LoVo (cell line): ENCODE measurements around the gene ARHGAP40.

Source experiments
- DNase-seq: peaks from one replicate; pipeline ENCODE4 v3.0.0-alpha.2; 2016; ENCODE audit warnings: low spot score

ARHGAP40 gene

GRCh38 chr20:38651562-38651961 lies 50.0 kb downstream of the ARHGAP40 start:
- DNase-seq: no peak

- DNase-seq: no peak
These were observed 51.4 kb downstream of the ARHGAP40 start for GRCh38 chr20:38652995-38653394.

DNA sequence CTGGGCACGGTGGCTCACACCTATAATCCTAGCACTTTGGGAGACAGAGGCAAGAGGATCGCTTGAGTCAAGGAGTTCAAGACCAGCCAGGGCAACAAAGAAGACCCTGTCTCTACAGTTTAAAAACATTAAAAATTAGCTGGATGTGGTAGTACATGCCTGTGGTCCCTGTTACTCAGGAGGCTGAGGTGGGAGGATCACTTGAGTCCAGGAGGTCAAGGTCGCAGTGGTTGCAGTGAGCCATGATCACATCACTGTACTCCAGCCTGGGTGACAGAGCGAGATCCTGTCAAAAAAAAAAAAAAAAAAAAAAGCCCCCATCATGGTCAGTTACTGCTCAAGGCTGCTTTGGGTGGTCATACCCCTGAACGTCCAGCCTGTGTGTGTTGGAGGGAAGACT lies 55.8 kb downstream of the ARHGAP40 start:
- no peak for DNase-seq

DNA sequence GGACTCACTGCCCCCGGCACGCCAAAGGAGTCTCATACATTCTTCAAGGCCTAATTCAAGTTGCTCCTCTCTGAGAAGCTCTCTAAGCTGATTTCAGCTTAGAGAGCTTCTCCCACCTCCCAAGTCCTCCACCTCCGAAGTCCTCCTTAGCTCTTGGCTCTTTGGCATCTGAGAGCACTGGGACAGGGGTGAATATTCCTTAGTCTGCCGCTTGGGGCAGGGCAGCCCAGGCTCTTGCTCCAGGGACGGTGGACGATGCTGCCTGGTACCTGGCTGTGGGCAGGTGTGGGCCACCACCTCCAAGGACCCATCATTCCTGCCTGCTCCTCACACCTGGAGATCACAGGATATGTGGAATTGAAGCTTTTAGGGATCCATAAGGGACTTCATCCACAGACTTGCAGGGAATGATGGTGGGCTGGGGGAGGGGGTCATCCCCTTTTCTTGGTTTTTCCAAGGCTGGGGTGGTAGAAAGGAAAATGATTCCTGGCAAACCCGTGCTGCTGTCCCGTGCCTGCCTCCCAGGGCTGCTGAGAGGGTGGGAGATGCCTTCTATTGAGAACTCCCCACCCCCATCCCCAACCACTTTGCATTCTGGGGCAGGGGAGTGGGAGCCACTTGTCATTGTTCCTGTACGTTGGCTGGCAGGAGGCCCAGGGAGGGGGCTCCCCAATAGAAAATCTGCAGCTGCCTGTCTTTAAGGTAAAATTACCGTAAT lies 57.4 kb downstream of the ARHGAP40 start:
- peak; percentile 37 for DNase-seq

GRCh38 chr20:38659597-38659880 lies 57.9 kb downstream of the ARHGAP40 start:
- no peak for DNase-seq

DNA sequence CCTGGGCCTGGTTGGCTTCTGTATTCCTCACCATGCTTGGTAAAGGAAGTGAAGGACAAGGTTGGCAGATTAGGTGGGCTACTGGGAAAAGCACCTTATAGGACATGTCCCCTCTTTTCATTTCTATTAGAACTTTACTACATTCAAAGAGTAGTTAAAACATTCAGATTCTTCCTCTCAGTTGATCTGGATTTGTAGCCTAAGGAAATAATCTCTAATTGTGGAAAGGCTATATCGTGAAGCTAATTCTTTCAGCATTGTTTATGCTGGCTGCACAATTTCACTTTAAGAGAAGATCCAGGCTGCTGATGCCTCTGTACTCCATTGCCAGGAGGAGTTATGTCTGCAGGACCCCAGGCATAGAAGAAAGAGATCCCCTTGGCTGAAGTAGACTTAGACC lies 58.8 kb downstream of the ARHGAP40 start:
- no peak for DNase-seq

DNA sequence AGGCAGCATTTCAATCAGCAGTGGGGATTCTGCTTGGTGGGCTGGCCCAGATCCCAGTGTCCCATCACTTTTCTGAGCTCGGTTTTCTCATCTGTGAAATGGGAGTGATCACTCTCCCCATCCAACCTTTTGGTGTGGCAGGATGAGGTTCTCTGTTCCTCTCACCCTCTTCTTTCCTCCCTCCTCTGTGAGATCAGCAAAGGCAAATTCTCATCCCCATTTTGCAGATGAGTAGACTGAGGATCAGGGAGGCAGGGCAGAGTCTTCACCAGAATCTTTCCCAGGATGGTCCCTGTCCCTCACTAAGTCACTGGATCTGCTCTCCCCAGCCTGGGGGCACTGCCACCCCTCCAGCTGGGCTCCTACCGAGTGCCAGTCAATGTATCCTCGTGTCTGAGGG lies 62.1 kb downstream of the ARHGAP40 start:
- DNase-seq: no peak

GRCh38 chr20:38664284-38664683 lies 62.7 kb downstream of the ARHGAP40 start:
- DNase-seq: no peak

GRCh38 chr20:38665094-38665493 lies 63.5 kb downstream of the ARHGAP40 start:
- DNase-seq: no peak

- no peak for DNase-seq
These were observed 64.1 kb downstream of the ARHGAP40 start for GRCh38 chr20:38665506-38666285.

GRCh38 chr20:38667417-38667956 lies 65.9 kb downstream of the ARHGAP40 start:
- no peak for DNase-seq

DNA sequence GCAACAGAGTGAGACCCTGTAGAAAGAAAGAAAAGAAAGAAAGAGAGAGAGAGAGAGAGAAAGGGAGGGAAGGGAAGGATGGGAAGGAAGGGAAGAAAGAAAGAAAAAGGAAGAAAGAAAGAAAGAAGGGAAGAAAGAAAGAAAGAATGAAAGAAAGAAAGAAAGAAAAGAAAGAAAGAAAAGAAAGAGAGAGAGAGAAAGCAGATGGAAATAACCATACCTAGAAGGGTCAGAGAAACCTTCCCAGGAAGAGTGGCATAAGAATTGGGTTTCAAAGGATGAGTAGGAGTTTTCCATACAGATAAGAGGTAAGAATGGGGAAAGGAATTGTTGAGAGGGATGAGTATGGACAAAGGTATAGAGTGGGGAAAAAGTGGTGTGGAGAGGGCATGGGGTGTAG lies 68.1 kb downstream of the ARHGAP40 start:
- DNase-seq: no peak

GRCh38 chr20:38670786-38671185 lies 69.2 kb downstream of the ARHGAP40 start:
- no peak for DNase-seq

DNA sequence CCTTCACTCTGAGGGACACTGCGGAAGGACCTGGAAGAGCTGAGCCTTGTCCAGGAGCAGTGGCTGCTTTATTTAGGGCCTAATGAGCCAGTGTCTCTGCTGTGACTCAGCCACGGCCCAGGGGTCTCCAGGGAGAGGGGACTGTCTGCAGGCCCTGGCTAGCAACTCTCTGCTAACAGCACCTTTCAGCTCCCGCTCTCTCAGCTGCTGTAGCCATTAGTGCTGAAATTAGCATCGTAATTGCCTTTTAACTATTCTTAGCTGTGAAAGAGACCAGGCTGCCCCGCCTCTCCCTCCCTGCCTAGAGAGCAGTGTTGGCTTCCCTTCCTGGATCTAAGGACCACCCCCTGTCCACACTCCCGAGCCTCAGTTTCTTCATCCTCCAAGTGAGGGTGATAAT lies 69.6 kb downstream of the ARHGAP40 start:
- DNase-seq: no peak

DNA sequence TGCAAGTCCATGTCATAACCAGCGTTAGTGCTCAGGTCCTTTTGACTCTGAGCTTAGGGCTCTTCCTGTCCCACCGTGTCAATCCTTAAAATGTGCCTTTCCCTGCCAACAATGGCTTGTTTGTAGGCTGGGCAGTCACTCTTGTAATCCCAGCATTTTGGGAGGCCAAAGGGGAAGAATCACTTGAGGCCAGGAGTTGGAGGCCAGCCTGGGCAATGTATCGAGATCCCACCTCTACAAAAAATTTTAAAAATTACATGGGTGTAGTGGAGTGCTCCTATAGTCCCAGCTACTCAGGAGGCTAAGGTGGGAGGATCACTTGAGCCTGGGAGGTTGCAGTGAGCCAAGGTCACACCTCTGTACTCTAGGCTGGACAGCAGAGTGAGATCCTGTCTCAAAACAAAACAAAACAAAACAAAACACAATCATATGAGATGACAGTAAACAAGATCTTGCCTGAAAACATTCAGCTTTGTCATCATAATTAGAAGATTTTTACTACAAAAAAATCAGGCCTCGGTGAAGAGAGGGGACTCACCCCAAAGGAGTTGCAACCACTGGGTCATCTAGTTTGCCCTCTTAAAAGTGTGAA lies 70.2 kb downstream of the ARHGAP40 start:
- DNase-seq: no peak

- DNase-seq: no peak
These were observed 70.9 kb downstream of the ARHGAP40 start for GRCh38 chr20:38672504-38672903.

DNA sequence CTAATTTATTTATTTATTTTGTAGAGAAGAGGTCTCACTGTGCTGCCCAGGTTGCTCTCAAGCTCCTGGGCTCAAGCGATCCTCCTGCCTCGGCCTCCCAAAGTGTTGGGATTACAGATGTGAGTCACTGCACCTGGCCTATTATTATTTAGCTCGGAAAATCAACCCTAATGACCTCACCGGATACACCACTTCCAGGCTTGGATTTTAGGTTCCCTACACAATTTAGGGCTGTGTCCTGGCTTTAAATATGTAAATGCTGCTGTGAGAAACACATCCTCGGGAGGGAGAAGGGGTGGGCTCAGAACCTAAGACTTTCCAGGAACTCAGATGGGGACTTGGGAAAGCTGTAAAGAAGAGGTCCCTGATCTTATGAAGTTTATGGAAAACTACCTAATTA lies 71.7 kb downstream of the ARHGAP40 start:
- no peak for DNase-seq

DNA sequence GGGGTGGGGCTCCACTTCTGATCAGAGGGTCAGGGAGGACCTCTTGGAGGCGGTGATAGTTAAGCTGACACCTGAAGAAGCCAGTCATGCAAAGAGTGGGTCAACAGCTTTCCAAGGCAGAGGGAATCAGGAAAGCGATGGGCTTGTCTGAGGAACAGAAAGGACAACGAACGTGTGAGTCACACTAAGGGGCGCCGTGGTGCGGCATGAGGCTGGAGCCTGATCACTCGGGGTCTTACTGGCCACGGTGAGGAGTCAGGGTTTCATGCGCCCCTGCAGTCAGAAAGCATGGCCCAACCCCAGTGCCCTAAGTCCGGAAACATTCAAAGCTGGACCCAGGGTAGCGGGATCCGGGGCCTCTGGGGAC lies 72.1 kb downstream of the ARHGAP40 start:
- DNase-seq: no peak

DNA sequence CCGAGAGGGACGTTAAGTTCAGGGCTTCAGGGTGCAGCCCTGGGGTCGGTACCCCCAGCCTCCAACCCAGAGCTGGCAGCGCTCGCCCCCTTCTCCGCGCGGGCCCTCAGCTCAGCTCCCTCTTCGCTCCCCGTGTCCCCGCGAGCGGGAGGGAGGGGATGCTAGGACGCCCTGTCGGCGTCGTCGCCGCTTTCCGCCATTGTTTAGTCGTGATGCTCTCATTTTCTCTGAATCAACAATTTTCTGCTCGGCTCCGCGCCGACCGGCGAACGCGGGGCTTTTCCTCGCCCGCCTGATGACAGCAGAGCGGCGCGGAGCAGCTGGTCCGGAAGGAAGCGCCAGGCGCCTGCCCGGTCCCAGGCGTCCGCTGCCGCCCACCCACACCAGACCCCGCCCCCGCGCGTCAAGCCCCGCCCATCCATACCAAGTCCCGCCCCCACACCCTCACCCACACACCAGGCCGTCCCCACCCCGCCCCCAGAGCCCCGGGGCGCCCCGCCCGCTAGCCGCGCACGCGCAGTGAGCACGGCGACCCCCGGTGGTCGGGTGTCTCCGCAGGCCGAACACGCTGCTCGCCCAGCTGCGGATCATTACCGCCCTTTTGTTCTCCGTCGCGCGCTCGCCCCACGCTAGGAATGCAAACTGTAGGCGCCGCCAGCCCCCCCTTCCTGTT lies 72.6 kb downstream of the ARHGAP40 start:
- DNase-seq: no peak

DNA sequence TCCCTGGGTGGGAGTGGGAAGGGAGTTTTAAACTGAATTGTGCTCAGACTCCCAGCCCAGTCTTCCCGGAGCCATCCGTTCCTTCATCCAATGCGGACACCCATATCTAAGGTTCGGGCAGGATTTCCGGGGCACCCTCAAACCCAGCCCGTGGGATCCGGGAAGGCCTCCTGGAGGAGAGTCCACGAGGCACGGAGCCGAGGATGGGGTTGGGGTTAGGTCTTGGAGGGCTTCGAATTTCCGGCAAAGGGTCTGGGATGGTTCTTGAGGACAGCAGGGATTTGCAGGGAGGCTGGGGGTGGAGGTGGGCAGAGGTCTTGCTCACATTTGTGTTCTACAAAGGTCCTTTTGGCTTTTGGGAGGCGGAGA lies 73.1 kb downstream of the ARHGAP40 start:
- DNase-seq: no peak

DNA sequence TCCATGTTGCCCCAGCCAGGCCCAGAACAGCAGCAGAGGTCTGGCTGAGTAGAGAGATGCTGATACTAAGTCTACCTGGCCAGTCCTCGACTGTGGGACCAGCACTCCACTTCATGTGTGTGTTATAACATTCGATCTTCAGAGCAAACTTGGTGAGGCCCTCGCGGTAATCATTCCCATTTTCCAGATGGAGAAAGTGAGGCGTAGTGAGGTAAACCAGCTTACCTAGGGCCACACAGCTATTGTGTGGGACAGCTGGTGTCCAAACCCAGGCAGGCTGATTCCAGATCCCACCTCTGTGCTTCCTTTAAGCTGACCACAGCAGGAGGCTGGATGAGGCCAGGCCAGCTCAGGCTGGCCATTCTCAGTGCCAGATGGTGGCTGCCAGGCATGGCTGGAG lies 75.0 kb downstream of the ARHGAP40 start:
- no peak for DNase-seq

- peak; percentile 41 for DNase-seq
These were observed 79.1 kb downstream of the ARHGAP40 start for GRCh38 chr20:38680500-38681306.
